Prostate gland (tissue), 2 donors: ENCODE data around the gene C1orf210. TPM values are rescaled to one million over a fixed set of nuclear protein-coding genes. Genes with fewer than 3 reads are reported as not detected.
A peak's percentile ranks its signal among the peaks of the same experiment; 100 is the strongest.

Experiments
- DNase-seq: peaks from one replicate; pipeline ENCODE4 v3.0.0-alpha.2; 2019; ENCODE audit warnings: low spot score
- H3K27ac ChIP-seq, 2 donors: fragments of 200-600 bp; sonication (generic); 2 replicates each; pipeline ENCODE4 v1.5.1; 2017 to 2019
- H3K27me3 ChIP-seq: fragments of 200-600 bp; sonication (generic); replicated peaks from 2 replicates; pipeline ENCODE4 v1.5.1; 2019; ENCODE audit not compliant: insufficient read depth
- H3K36me3 ChIP-seq, 2 donors: fragments of 200-600 bp; sonication (generic); 1 replicate in 1 of 2; 2 replicates in 1 of 2; pipeline versions ENCODE4 v1.5.1 to v1.8.1; 2017 to 2019
- H3K4me1 ChIP-seq: fragments of 200-600 bp; sonication (generic); replicated peaks from 2 replicates; pipeline ENCODE4 v1.5.1; 2019
- H3K4me3 ChIP-seq, 2 donors: fragments of 200-600 bp; sonication (generic); 2 replicates each; pipeline ENCODE4 v1.5.1; 2017 to 2019
- H3K9me3 ChIP-seq: fragments of 200-600 bp; sonication (generic); 2 replicates; pipeline ENCODE4 v1.5.1; 2017
- CTCF ChIP-seq, 4 experiments: fragments of 200-600 bp in 2 of 4; fragments of 450-650 bp in 2 of 4; sonication (generic) in 2 of 4; IDR thresholded peaks; 1 replicate in 3 of 4; 2 replicates in 1 of 4; pipeline ENCODE4 v1.5.1; 2016 to 2019; ENCODE audit warnings: antibody characterized with exemption in 4 of 4, mild to moderate bottlenecking in 2 of 4, moderate library complexity in 2 of 4
- POLR2A ChIP-seq: fragments of 450-650 bp; IDR thresholded peaks from one replicate; pipeline ENCODE4 v1.6.1; 2016; ENCODE audit warnings: antibody characterized with exemption, mild to moderate bottlenecking
- POLR2AphosphoS5 ChIP-seq: sonication (generic); formaldehyde crosslinking; IDR thresholded peaks from one replicate; pipeline ENCODE4 v1.6.1; 2017; ENCODE audit warnings: antibody characterized with exemption
- WGBS: methylation state at CpG from one replicate; pipeline ENCODE4 v1.1.5; 2018; 5-methylcytosine and 5-hydroxymethylcytosine counted together
- intact Hi-C: fragments of 100-400 bp; cut with DNase I; formaldehyde crosslinking; loops from one replicate; pipeline ENCODE4 v1.14.2; 2022
- total RNA-seq, 2 donors: library from RNA; depleted of rRNA; stranded (reverse); fragments of >200 nt; gene quantifications; one replicate each; pipeline ENCODE4 v1.1.0, GENCODE V29; 2016

Gene C1orf210
- total RNA-seq, 2 donors from 2014 or later = 5.5 to 21.7 TPM

GRCh38 chr1:43269627-43270375 is 15.6 kb downstream of the C1orf210 start, which contains the start of gene TMEM125:
TMEM125 (plus strand) TSS chr1:43269983; CDS start chr1:43272723, 2,740 bp downstream.
- H3K9me3 ChIP-seq = no peaks in the 10 kb centered on the region
- WGBS = 66% methylated on average over 7 of the region's 7 CpGs
- H3K27me3 ChIP-seq = no peaks in the 10 kb centered on the region
- H3K4me3 ChIP-seq = peak within 1 kb of the TSS; percentile 13 to 30
- H3K27ac ChIP-seq = peak within 1 kb of the TSS; percentile 73 to 75
- no peak for TF ChIP-seq POLR2A
- peak; percentile 42 for TF ChIP-seq POLR2AphosphoS5
- H3K36me3 ChIP-seq = no peaks in the 10 kb centered on the region
- intact Hi-C loops = no loop called here
- no peaks in the 10 kb centered on the region for H3K4me1 ChIP-seq
- DNase-seq = peak; percentile 74

- no peaks in the 10 kb centered on the region for H3K9me3 ChIP-seq
- no peak for DNase-seq
- TF ChIP-seq CTCF (IDR thresholded peaks at IDR 0.05) = no peak
- no peak for TF ChIP-seq POLR2A
- TF ChIP-seq POLR2AphosphoS5 = no peak
These were observed 17.5 kb downstream of the C1orf210 start for GRCh38 chr1:43267818-43268425.

DNA sequence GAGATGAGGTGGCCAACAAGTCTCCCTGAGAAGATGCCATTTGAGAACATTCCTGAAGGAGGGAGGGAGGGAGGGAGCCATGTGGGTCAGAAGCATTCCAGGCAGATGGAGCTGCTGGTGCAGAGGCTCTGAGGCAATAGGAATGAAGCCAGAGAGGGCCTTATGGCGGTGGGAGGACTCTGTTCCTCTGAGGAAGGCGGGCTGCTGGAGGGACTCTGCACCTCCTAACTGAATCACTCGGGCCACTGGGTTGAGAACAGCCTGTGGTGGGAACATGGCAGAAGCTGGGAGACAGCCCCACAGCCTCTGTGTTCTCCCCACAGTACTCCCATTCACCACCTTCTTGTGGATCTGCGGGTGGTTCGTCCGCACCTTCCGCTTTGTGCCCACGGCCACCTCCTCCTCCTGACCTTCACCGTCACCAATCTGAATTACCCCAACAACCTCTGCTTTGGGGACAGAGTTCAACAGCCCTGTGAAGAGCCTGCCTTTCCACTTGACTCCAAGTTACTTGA is 18.0 kb downstream of the C1orf210 start:
- no peak overlapping the region for H3K27ac ChIP-seq
- no peaks in the 10 kb centered on the region for H3K36me3 ChIP-seq
- H3K27me3 ChIP-seq = no peaks in the 10 kb centered on the region
- H3K4me1 ChIP-seq = no peaks in the 10 kb centered on the region
- 82% methylated on average over 9 of the region's 9 CpGs for WGBS
- TF ChIP-seq CTCF (IDR thresholded peaks at IDR 0.05) = no peak
- no peak for TF ChIP-seq POLR2AphosphoS5
- no peak for TF ChIP-seq POLR2A
- H3K9me3 ChIP-seq = no peaks in the 10 kb centered on the region
- no peak overlapping the region for H3K4me3 ChIP-seq
- DNase-seq = no peak
- intact Hi-C loops = no loop called here

More at GRCh38 chr1:43267818-43268425, 17.5 kb downstream of the C1orf210 start:
- WGBS = 87% methylated on average over 3 of the region's 3 CpGs
- Histone ChIP-seq H3K4me3 (no peak overlapping the region), H3K27me3 (no peaks in the 10 kb centered on the region), H3K27ac (no peak overlapping the region), H3K36me3 (no peaks in the 10 kb centered on the region), H3K4me1 (no peaks in the 10 kb centered on the region)
- intact Hi-C loops = no loop called here

- Histone ChIP-seq H3K27ac (no peak overlapping the region), H3K9me3 (no peaks in the 10 kb centered on the region), H3K4me1 (no peaks in the 10 kb centered on the region), H3K4me3 (no peak overlapping the region), H3K27me3 (no peaks in the 10 kb centered on the region), H3K36me3 (no peaks in the 10 kb centered on the region)
- 97% methylated on average over 1 of the region's 1 CpG for WGBS
- intact Hi-C loops = no loop called here
- no peak for DNase-seq
- no peak for TF ChIP-seq POLR2A
- no peak for TF ChIP-seq POLR2AphosphoS5
- no peak for TF ChIP-seq CTCF (IDR thresholded peaks at IDR 0.05)
These were observed 18.5 kb downstream of the C1orf210 start for GRCh38 chr1:43266881-43267280.

DNA sequence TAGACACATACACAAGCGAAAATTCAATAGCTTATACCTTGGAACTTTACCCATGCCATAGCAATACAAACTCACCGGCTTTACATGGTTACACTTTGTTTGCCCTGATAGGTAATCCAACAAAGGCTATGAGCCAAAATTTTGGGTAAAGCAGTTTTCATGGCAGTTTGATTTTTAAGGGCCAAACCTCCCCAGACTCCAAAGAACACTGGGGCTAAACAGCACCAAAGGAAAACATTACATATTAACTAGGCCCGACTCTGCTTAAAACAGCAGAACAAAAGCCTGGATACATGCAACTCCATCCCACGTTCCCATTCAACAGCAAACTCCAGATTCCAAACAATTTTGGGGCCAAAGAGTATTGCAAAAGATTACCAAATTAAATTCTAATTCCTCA is 19.9 kb downstream of the C1orf210 start:
- DNase-seq = no peak
- H3K4me3 ChIP-seq = no peak overlapping the region
- no peaks in the 10 kb centered on the region for H3K27me3 ChIP-seq
- intact Hi-C loops = no loop called here
- H3K27ac ChIP-seq = peak overlapping the region in 1 of 2 donors; percentile 14
- 54% methylated on average over 4 of the region's 4 CpGs for WGBS
- no peaks in the 10 kb centered on the region for H3K9me3 ChIP-seq
- no peaks in the 10 kb centered on the region for H3K4me1 ChIP-seq
- TF ChIP-seq POLR2AphosphoS5 = no peak
- no peak for TF ChIP-seq CTCF (IDR thresholded peaks at IDR 0.05)
- no peak for TF ChIP-seq POLR2A
- H3K36me3 ChIP-seq = no peaks in the 10 kb centered on the region
